HG03097 (cell line): ENCODE results near the gene HIPK2.
A peak's percentile ranks its signal among the peaks of the same experiment; 100 is the strongest.

ENCODE experiments used
- ATAC-seq: cut with Tn5 transposase; IDR thresholded peaks from one replicate; pipeline ENCODE4 v1.9.1; 2021; ENCODE audit not compliant: unreplicated experiment, low FRiP score

Gene HIPK2

GRCh38 chr7:139783647-139784385 is 6.0 kb upstream of the HIPK2 start:
- ATAC-seq, result no peak

GRCh38 chr7:139782932-139783331 is 5.1 kb upstream of the HIPK2 start:
- ATAC-seq, result no peak

GRCh38 chr7:139777133-139777891 is 486 bp downstream of the HIPK2 start:
- peak; percentile 7 for ATAC-seq

- ATAC-seq, result no peak
These were observed 1.2 kb downstream of the HIPK2 start for GRCh38 chr7:139776486-139777132.

- no peak for ATAC-seq
These were observed 1.9 kb downstream of the HIPK2 start for GRCh38 chr7:139775829-139776266.

- no peak for ATAC-seq
These were observed 3.4 kb downstream of the HIPK2 start for GRCh38 chr7:139774376-139774775.

- no peak for ATAC-seq
These were observed 4.4 kb downstream of the HIPK2 start for GRCh38 chr7:139773371-139773770.

- no peak for ATAC-seq
These were observed 4.9 kb downstream of the HIPK2 start for GRCh38 chr7:139772873-139773272.

- no peak for ATAC-seq
These were observed 5.7 kb downstream of the HIPK2 start for GRCh38 chr7:139772115-139772514.

GRCh38 chr7:139771001-139771956 is 6.5 kb downstream of the HIPK2 start:
- no peak for ATAC-seq

GRCh38 chr7:139769761-139770160 is 8.0 kb downstream of the HIPK2 start:
- no peak for ATAC-seq

GRCh38 chr7:139769066-139769465 is 8.7 kb downstream of the HIPK2 start:
- no peak for ATAC-seq

GRCh38 chr7:139768249-139768824 is 9.5 kb downstream of the HIPK2 start:
- ATAC-seq, result no peak

GRCh38 chr7:139767561-139767982 is 10.2 kb downstream of the HIPK2 start:
- peak; percentile 87 for ATAC-seq

- ATAC-seq, result no peak
These were observed 12.7 kb downstream of the HIPK2 start for GRCh38 chr7:139765143-139765542.

- no peak for ATAC-seq
These were observed 14.5 kb downstream of the HIPK2 start for GRCh38 chr7:139763330-139763729.

GRCh38 chr7:139762886-139763285 is 14.9 kb downstream of the HIPK2 start:
- no peak for ATAC-seq

GRCh38 chr7:139758388-139758787 is 19.4 kb downstream of the HIPK2 start:
- ATAC-seq, result no peak

GRCh38 chr7:139757968-139758367 is 19.8 kb downstream of the HIPK2 start:
- no peak for ATAC-seq

- no peak for ATAC-seq
These were observed 24.1 kb downstream of the HIPK2 start for GRCh38 chr7:139753693-139754111.
